Testis (tissue), 2 donors: ENCODE data around the gene NAXE.
"Not testable (repeated sequence)": the region's sequence is repeated elsewhere in the genome, so short reads cannot be mapped to it uniquely, and the experiment has no call there.

Experiments used
- CTCF ChIP-seq, 3 experiments: fragments of 450-650 bp in 2 of 3; fragments of 200-600 bp in 1 of 3; sonication (generic) in 1 of 3; IDR thresholded peaks; one replicate each; pipeline ENCODE4 v1.5.1; 2016 to 2019; ENCODE audit warnings: antibody characterized with exemption in 3 of 3, mild to moderate bottlenecking in 2 of 3, moderate library complexity in 1 of 3
- POLR2A ChIP-seq: fragments of 450-650 bp; IDR thresholded peaks from one replicate; pipeline ENCODE4 v1.6.1; 2017; ENCODE audit warnings: antibody characterized with exemption, mild to moderate bottlenecking, moderate library complexity

GRCh38 chr1:156610072-156610471 lies 18.5 kb downstream of the NAXE start:
- not testable (repeated sequence) for TF ChIP-seq CTCF (IDR thresholded peaks at IDR 0.05); POLR2A
